GM21390 (cell line): ENCODE measurements around the gene RANBP10.

Experiments
- ATAC-seq: cut with Tn5 transposase; IDR thresholded peaks from one replicate; pipeline ENCODE4 v1.9.1; 2021; ENCODE audit not compliant: unreplicated experiment

The RANBP10 gene

DNA sequence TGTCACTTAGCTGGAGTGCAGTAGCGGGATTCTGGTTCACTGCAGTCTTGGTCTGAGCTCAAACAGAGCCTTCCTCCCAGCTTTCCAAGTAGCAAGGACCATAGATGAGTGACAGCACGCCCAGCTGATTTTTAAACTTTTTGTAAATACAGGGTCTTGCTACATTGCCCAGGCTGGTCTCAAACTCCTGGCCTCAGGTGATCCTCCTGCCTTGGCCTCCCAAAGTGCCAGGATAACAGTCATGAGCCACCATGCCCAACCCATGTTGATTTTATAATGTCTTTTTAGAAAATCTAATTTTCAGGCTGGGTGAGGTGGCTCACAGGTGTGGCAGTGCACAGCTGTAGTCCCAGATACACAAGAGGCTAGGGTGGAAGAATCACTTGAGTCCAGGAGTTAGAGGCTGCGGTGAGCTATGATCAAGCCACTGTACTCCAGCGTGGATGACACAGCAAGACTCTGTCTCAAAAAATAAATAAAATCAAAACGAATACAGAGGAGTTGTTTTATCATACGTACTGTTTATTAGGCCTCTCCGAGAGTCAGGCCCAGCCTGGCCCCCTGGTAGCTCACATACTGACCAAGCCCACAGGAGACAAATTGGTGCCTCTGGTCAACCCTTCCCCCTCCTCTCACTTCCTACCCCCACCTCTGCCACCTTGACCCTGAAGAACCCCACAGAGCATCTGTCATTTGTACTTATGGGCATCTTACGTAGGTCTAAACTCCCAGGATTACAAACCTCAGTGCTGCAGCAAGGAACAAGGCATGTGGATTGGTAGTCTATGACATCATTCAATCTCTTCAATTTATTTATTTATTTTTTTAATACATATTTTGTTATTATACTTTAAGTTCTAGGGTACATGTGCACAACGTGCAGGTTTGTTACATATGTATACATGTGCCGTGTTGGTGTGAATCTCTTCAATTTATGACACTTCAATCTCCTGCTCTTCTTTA lies 126.1 kb downstream of the RANBP10 start:
- ATAC-seq = no peak

DNA sequence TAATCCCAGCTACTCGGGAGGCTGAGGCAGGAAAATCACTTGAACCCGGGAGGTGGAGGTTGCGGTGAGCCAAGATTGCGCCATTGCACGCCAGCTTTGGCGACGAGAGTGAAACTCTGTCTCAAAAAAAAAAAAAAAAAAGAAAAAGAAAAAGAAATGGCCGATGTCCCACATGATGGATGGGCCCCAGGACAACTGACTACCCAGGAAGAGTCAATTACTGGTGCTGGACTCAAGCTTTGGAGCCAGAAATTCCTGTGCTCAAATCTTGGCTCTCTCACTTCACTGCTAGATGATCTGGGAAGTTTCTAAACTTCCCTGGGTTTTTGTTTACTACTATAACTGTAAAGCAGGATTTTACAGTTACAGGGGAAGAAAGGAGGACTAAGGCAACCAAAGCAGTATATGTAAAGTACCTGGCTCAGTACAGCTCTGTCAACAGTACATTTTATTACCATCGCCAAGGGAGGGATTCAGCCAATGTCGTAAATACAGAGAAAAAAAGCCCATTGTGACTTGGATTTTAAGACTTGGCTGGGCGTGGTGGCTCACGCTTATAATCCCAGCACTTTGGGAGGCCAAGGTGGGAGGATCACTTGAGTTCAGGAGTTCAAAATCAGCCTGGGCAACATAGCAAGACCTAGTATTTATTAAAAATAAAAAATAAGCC lies 127.9 kb downstream of the RANBP10 start:
- ATAC-seq = no peak

DNA sequence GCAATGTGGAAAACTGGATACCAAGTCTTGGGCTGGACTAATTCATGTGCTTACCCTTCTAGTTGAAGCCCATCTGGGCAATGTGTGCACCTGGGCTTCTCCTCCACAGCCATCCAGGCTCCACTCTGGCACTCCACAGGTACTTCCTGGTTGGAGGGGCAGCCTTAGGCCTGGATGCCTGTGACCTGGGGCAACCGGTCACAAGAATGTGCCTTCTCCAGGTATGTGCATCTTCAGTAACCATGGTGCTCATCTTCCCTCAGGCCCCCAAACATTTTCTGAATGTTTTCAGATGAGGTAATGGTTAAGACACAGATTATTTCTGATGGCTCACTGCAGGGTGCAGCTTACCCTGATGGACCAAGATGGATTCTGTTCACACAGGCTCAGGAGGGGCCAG lies 128.6 kb downstream of the RANBP10 start:
- ATAC-seq = no peak

DNA sequence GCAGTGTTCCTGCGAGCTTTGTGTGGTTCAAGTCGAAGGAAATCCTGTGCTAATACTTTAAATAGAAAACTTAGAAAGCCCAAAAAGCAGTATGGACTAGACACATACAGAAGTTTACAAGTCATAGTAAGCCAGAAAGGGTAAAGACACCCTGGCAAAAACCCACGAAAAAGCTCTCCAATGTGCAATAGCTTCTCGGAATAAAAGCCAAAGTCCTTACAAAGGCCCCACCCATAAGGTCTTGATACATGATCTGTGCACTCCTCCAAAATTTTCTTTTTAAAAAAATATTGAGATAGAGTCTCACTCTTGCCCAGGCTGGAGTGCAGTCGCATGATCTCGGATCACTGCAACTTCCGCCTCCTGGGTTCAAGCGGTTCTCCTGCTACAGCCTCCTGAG lies 129.4 kb downstream of the RANBP10 start:
- no peak for ATAC-seq

DNA sequence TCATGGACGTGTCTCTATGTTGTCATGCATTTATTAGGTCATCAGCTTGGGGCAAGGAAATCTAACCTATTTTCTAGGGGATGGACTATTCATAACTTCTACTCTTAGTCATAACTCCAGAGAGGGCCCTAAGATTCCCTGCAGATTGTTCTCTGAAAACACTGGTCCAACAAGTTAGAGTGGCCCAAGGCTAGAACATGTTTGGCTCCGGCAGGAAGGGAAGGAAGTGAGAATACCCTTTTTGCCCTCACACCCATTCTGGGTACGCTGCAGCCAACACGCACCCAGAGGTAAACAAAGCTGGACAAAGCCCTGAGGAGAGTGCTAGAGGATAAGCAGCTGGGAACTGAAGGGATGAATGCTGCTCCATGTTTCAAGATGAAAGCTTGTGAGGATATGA lies 129.8 kb downstream of the RANBP10 start:
- no peak for ATAC-seq

DNA sequence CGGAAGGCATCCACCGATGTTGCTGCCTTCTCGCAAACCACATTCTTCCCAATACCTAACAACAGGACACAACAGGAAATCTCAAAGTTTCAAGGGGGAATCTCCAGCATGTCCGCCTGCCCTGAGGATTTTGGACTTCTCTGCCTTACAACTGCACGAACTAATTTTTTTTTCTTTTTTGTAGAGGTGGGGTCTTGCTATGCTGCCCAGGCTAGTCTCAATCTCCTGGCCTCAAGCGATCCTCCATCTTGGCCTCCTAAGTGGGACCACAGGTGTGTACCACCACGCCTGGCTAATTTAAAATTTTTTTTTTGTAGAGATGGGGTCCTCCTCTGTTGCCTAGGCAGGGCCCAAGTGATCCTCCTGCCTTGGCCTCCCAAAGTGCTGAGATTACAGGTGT lies 130.4 kb downstream of the RANBP10 start:
- ATAC-seq = no peak

DNA sequence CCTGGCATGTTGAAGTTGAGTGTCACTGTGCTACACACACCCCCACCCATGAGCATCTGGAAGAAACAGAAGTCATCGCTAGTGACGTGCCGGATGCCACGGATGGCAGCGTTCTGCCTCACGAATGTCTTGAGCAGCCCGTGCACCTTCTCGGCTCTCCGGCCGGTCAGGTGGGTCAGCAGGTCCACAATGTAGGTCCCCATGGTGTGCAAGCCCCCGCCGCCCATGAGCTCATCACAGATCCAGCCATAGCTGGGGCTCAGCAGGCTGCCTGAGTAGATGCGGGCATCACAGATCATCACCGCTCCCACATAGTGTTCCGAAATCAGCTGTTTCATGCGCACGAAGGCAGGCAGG lies 130.8 kb downstream of the RANBP10 start:
- no peak for ATAC-seq

DNA sequence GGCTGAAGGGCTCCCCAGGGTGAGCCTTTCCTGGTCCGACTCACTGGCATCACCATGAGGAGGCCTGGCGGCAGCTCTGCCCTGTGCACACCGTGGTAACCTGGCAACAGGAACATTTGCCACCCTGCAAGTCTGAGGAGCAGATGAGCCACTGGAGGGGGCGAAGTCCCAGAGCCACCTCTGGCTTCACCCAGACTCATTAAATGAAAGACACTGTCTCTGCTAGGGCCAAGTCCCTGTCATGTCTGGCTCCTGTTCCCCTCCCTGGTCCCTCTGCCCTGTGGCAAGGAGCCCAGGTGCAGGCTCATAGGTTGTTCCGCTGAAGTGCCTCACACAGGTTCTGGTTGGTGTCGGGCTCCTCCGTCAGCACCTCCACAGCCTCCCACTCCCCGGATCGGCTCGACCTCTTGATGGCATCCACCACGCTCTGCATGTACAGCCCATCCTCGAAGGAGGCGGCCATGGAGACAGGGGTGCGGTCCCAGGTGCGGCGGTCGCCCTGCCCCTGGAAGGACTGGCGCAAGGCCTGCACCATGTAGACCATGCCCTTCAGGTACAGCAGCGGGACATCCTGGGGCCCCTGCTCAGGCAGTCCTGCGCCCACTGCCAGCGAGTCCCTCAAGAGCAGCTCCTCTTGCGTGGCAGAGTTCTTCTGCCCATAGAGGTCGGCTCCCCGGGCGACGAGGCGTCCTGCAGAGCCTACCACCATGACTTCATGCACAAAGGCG lies 131.3 kb downstream of the RANBP10 start:
- no peak for ATAC-seq

DNA sequence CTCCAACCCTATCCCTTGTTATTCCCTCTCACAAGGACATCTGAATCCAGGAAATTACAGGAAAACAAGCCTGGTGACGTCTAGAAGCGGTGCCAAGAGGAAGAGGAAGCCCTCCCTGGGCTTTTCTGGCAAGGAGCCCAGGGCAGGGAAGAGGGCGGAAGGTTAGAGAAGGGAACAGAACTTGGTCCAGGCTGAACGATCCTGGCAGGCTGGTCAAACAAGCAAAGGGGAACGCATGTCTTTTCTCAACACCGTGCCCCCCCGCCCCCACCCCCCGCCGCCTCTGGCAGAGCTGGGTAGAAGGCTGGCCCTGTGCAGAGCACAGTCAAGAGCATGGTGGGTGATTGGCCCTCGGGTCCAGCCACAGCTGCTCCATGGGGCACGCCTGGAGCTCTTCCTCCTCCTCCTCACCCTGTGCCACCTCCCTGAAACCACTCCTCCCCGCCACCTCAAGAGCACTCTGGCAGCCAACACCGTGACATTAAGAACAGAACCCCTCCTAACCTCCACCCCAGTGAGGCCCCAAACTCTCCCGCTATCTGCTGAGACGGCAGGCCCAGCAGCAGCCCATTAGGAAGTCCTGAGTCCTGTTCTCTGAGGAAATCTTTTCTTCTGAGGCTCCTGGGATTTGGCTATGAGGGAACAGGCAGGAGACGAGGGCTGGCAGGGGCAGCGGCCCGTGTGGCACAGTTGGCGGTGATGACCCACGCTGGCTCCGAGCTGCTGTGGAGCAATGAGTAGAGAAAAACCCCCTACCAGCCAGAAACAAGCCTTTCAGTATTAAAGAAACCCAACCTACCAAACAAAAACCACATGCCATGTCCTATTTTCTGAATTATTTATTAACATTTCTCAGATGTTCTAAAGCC lies 132.4 kb downstream of the RANBP10 start:
- no peak for ATAC-seq
